HG03439 (cell line): ENCODE measurements around the gene ACOT7.
"Not testable (repeated sequence)": the region's sequence is repeated elsewhere in the genome, so short reads cannot be mapped to it uniquely, and the experiment has no call there.

Experiments used
- ATAC-seq: cut with Tn5 transposase; IDR thresholded peaks from one replicate; pipeline ENCODE4 v1.9.1; 2021; ENCODE audit warnings: mild to moderate bottlenecking, moderate library complexity; ENCODE audit not compliant: unreplicated experiment

Gene ACOT7

GRCh38 chr1:6241887-6242740 lies 151.5 kb downstream of the ACOT7 start:
- no peak for ATAC-seq

- no peak for ATAC-seq
These were observed 152.3 kb downstream of the ACOT7 start for GRCh38 chr1:6241107-6241886.

- no peak for ATAC-seq
These were observed 153.4 kb downstream of the ACOT7 start for GRCh38 chr1:6239950-6240768.

GRCh38 chr1:6239213-6239752 lies 154.3 kb downstream of the ACOT7 start:
- ATAC-seq: no peak

- no peak for ATAC-seq
These were observed 156.5 kb downstream of the ACOT7 start for GRCh38 chr1:6237093-6237492.

GRCh38 chr1:6235296-6235677 lies 158.3 kb downstream of the ACOT7 start:
- ATAC-seq: peak; percentile 11

GRCh38 chr1:6234502-6235295 lies 158.9 kb downstream of the ACOT7 start:
- no peak for ATAC-seq

- ATAC-seq: no peak
These were observed 160.2 kb downstream of the ACOT7 start for GRCh38 chr1:6233376-6233775.

- no peak for ATAC-seq
These were observed 167.9 kb downstream of the ACOT7 start for GRCh38 chr1:6225651-6226050.

GRCh38 chr1:6224718-6225117 lies 168.8 kb downstream of the ACOT7 start:
- ATAC-seq: no peak

GRCh38 chr1:6223617-6224016 lies 169.9 kb downstream of the ACOT7 start:
- ATAC-seq: no peak

- ATAC-seq: no peak
These were observed 170.9 kb downstream of the ACOT7 start for GRCh38 chr1:6222636-6223035.

- no peak for ATAC-seq
These were observed 172.3 kb downstream of the ACOT7 start for GRCh38 chr1:6221210-6221784.

- ATAC-seq: no peak
These were observed 173.3 kb downstream of the ACOT7 start for GRCh38 chr1:6220236-6220635.

GRCh38 chr1:6219641-6220040 lies 173.9 kb downstream of the ACOT7 start:
- not testable (repeated sequence) for ATAC-seq

- no peak for ATAC-seq
These were observed 175.0 kb downstream of the ACOT7 start for GRCh38 chr1:6218375-6219164.
